Activated effector memory CD4-positive, alpha-beta T cell treated with anti-CD3 and anti-CD28 coated beads, Interleukin-2, amount 50 U/mL, for 16 hours (primary cell): ENCODE data around the gene CDIPT.

Experiments used
- DNase-seq: peaks from one replicate; pipeline ENCODE4 v3.0.0-alpha.2; 2020

Gene CDIPT

DNA sequence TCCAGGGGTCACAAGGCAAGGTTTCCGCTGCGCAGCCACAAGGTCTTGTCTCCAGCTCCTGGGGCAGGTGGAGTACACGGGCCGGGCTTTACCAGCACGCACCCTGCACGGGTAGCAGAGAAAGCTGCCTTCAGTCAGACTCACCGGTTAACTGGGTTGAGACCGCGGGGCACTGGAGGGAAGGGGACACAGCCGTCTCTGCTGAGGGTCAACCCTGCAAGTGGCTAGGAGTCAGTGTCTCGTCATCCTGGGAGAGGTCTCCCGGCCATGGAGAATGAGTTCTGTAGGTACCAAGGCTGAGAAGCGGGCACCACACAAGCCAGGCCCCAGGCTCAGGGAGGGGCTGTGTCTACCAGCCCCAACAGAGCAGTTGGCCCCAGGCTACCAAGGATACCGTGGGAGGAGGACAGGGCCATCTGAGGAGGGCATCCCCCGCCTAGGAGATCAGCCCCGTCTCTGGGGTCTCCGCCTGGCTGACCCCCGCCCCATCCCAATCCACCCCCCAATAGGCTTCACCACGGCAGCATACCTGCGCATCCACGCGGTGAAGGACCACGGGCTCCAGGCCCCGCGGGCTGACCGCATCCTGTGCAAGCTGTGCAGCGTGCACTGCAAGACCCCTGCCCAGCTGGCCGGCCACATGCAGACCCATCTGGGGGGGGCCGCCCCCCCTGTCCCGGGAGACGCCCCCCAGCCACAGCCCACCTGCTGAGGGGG is 53.8 kb downstream of the CDIPT start:
- no peak for DNase-seq
